Coronary artery (tissue), 2 donors: ENCODE results near the gene BRMS1L.

ENCODE experiments used
- DNase-seq: peaks from one replicate; pipeline ENCODE4 v3.0.0-alpha.2; 2017; ENCODE audit warnings: low spot score
- H3K27ac ChIP-seq, 2 donors: fragments of 200-600 bp; sonication (generic); one replicate each; pipeline ENCODE4 v1.5.1; 2016 to 2019
- H3K4me3 ChIP-seq: fragments of 200-600 bp; sonication (generic); 2 replicates; pipeline ENCODE4 v1.5.1; 2016; ENCODE audit warnings: mild to moderate bottlenecking, moderate library complexity
- TF ChIP-seq, protein P1 (sequence below): fragments of 200-600 bp; sonication (generic); IDR thresholded peaks from one replicate; pipeline ENCODE4 v1.5.1; 2019; ENCODE audit warnings: antibody characterized with exemption

Gene BRMS1L

GRCh38 chr14:35915185-35915584 is 89.0 kb downstream of the BRMS1L start:
- H3K4me3 ChIP-seq, result no peak overlapping the region
- no peak for DNase-seq
- no peak overlapping the region for H3K27ac ChIP-seq
- TF ChIP-seq, protein P1, sequence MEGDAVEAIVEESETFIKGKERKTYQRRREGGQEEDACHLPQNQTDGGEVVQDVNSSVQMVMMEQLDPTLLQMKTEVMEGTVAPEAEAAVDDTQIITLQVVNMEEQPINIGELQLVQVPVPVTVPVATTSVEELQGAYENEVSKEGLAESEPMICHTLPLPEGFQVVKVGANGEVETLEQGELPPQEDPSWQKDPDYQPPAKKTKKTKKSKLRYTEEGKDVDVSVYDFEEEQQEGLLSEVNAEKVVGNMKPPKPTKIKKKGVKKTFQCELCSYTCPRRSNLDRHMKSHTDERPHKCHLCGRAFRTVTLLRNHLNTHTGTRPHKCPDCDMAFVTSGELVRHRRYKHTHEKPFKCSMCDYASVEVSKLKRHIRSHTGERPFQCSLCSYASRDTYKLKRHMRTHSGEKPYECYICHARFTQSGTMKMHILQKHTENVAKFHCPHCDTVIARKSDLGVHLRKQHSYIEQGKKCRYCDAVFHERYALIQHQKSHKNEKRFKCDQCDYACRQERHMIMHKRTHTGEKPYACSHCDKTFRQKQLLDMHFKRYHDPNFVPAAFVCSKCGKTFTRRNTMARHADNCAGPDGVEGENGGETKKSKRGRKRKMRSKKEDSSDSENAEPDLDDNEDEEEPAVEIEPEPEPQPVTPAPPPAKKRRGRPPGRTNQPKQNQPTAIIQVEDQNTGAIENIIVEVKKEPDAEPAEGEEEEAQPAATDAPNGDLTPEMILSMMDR, result no peak

GRCh38 chr14:35915775-35916174 is 89.6 kb downstream of the BRMS1L start:
- TF ChIP-seq, protein P1, result no peak
- Histone ChIP-seq H3K27ac (no peak overlapping the region), H3K4me3 (no peak overlapping the region)
- no peak for DNase-seq
